GM19239 (cell line): ENCODE data around the gene BHLHA15.

ENCODE experiments used
- DNase-seq: peaks from one replicate; pipeline ENCODE4 v3.0.0; 2011; ENCODE audit warnings: low spot score; ENCODE audit not compliant: insufficient read length
- FAIRE-seq: peaks from 2 replicates; lab custom pipeline; 2011; peaks lifted over from hg19 to GRCh38; lab: Jason Lieb, UNC

The BHLHA15 gene

GRCh38 chr7:98238976-98239375 lies 27.7 kb downstream of the BHLHA15 start:
- DNase-seq: no peak

GRCh38 chr7:98240961-98241673 lies 29.9 kb downstream of the BHLHA15 start:
- FAIRE-seq (peak; percentile 53), DNase-seq (peak; percentile 72)

More at GRCh38 chr7:98238976-98239375, 27.7 kb downstream of the BHLHA15 start:
- FAIRE-seq: no peak

- DNase-seq (no peak), FAIRE-seq (no peak)
Observed at GRCh38 chr7:98241674-98242241, 30.5 kb downstream of the BHLHA15 start.

- no peak for FAIRE-seq
- DNase-seq: no peak
Observed at GRCh38 chr7:98242342-98242741, 31.1 kb downstream of the BHLHA15 start.

DNA sequence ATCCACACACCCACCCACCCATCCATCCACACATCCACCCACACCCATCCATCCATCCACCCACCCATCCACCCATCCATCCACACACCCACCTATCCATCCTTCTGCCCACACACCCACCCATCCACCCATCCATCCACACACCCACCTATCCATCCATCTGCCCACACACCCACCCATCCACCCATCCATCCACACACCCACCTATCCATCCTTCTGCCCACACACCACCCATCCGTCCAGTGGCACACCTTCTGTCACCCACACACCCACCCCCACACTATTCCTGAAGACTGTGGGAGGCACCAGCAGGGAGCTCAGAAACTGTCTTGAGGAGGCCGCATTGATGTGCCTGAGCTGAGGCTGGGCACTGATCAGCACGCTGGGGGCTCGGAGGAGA lies 31.7 kb downstream of the BHLHA15 start:
- DNase-seq: no peak
- no peak for FAIRE-seq

GRCh38 chr7:98244871-98245270 lies 33.6 kb downstream of the BHLHA15 start:
- DNase-seq: no peak
- no peak for FAIRE-seq

DNA sequence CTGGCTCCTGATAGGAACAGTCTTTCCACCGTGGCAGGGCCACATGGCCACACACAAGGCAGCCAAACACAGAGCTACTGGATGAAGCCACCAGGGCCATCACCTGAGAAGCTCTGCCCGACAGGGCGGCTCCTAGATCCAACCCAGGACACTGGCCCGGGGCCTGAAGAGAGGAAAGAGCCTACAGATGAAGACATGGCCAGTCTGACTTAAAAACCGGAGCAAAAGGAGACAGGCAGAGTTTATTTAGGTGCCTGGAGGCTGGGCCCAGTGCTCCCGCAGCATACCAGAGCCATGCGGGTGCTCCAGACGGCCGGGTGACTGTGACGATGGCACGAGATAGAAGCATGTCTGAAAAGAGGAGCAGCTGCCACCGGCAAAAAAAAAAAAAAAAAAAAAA lies 36.9 kb downstream of the BHLHA15 start:
- FAIRE-seq (no peak), DNase-seq (no peak)

DNA sequence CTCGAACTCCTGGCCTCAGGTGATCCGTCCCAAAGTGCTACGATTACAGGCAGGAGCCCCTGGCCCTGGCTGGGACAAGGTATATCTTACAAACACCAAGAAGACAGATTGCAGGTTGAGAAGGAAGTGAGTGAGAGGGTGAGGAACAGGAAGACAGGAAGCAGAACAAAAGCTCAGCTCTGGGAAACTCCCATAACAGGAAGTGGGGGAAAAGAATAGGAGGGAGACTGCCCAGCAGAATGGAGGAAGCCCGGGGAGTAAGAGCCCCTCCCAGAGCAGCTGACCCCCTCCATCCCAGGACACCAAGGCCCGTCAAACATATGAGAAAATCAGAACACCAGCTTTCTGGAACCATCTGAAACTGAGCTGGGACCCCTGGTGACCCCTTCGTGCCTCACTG lies 37.9 kb downstream of the BHLHA15 start:
- DNase-seq (no peak), FAIRE-seq (no peak)

DNA sequence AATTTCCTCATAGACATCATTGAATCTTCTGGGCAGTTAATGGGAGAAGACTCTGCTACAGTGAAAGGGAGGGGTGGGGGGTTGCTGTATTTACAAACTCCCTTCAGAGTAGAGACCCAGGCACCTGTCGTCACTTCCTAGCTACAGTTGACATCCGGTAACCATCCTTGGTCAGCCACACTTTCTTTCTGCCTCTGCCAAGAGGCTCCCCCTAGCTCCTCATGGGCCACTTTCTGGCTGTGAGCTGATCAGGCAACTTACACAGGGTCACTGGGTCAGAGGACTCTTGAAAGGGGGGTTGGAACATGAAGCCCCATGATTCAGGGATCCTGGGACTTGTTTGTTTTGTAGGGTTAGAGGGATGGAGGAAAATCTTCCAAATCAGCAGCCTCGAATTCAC lies 39.5 kb downstream of the BHLHA15 start:
- FAIRE-seq (no peak), DNase-seq (no peak)

DNA sequence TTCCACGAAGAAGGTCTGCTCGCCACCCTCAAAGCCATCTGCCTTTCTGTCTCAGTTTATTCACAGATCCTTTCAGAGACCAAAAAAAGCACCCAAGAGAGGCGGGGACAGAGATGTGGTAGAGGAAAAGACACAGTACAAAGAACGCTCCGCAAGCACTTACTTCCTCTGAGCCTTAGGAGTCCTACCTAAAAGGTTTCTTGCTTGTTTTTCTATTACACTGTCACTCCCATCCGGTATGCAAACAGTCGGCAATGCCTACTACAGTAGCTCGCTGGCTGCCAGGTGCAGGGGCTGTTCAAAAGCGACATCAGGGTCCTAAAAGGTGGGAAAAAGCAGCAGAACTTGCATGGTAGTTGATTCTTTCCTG lies 40.0 kb downstream of the BHLHA15 start:
- DNase-seq: no peak
- FAIRE-seq: peak; percentile 75

DNA sequence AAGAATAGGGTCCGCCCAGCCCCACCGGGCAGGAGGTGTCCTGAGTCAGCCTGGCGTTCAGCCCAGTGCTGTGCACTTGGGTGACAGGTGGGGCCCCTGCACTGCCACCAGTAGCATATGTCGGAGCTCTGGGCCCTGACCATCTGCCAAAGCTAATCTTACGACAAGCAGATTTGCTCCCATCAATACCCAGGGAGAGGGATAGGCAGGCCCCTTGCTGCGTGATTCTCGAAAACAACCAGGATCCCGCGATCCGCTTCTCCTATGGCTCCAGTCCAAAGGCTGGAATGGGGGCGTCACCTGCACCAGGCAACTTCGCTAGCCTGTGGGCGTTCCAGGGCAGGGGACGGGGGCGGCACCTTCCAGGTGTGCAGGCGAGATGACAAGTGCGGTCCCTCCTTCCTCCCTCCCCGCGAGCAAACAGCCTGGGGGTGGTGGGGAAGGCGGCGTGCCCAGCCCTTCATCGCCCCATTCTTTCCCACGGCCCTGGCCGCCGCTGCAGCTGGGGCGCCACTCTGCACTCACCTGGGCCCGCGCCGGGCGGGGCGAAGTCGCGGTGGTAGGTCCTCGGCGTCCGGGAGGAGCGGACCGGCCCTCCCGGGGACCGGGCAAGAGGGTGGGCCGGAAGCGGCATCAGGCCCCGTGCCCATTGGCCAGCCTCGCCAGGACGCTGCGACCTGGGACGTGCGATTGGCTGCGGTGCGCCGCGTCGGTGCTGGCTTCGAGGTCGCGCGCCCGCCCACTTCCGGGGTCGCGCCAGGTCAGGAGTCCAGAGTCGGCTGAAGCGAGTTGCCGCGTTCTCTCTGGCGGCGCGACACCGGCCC lies 40.6 kb downstream of the BHLHA15 start, which contains the start of gene TECPR1:
Gene TECPR1 (minus strand): TSS at position 632 of the 824 bp plus-strand sequence. CDS start 6,086 bp downstream, outside the sequence.
- FAIRE-seq (peak; percentile 97), DNase-seq (peak; percentile 98)

- no peak for FAIRE-seq
- DNase-seq: no peak
Observed at GRCh38 chr7:98252425-98253054, 41.3 kb downstream of the BHLHA15 start.

- DNase-seq (no peak), FAIRE-seq (no peak)
Observed at GRCh38 chr7:98254516-98254915, 43.3 kb downstream of the BHLHA15 start.

- DNase-seq (no peak), FAIRE-seq (no peak)
Observed at GRCh38 chr7:98254951-98255610, 43.8 kb downstream of the BHLHA15 start.

DNA sequence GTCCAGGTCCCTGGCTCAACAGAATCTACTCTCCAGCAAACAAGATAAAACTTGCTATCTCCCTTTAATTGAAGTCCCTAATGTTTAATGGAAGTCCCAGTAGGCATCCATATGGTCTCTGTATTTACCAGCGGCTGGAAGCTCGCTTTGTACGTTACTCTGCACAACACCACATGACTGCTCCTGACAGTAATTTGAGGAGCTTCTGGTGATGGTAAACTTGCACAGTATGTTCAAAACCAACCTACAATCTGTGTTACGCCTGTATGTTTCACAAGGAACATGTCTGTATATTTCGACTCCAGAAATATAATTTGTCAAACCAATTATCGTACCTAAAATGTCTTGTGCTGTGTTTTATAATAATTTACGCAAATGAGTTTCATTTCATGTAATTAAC lies 45.2 kb downstream of the BHLHA15 start:
- FAIRE-seq (no peak), DNase-seq (no peak)

GRCh38 chr7:98257701-98258100 lies 46.5 kb downstream of the BHLHA15 start:
- FAIRE-seq: no peak
- no peak for DNase-seq
